Caco-2 (cell line): ENCODE measurements around the gene DRG1. TPM values are rescaled to one million over a fixed set of nuclear protein-coding genes. Genes with fewer than 3 reads are reported as not detected.

Experiments
- BruUV-seq: library from RNA; stranded (reverse); fragments of 400-500 nt; replicated peaks from 2 replicates; lab custom pipeline; 2021; lab: Mats Ljungman, UMichigan
- CTCF ChIA-PET: fragments of 300-600 bp; sonication (Branson Sonifier 250); formaldehyde crosslinking; loops from one replicate; lab custom pipeline; 2022; ENCODE audit warnings: antibody characterized with exemption; lab: Charles Lee
- POLR2A ChIA-PET: fragments of 300-600 bp; sonication (Branson Sonifier 250); formaldehyde crosslinking; loops from one replicate; lab custom pipeline; 2022; ENCODE audit warnings: antibody characterized with exemption; lab: Charles Lee
- DNase-seq, 2 experiments: peaks; one replicate each; pipeline versions ENCODE4 v3.0.0 to v3.0.0-alpha.2; 2020 to 2022
- H3K27me3 ChIP-seq: replicated peaks from 2 replicates; pipeline ENCODE4 v1.6.0; 2011; ENCODE audit warnings: low read length; ENCODE audit not compliant: control insufficient read depth, insufficient read depth
- H3K36me3 ChIP-seq: 2 replicates; pipeline ENCODE4 v1.5.1; 2011; ENCODE audit warnings: low read length; ENCODE audit not compliant: control insufficient read depth, insufficient read depth
- H3K4me1 ChIP-seq: fragments of 250-450 bp; sonication (Bioruptor Pico); 2 replicates; pipeline ENCODE4 v1.5.1; 2020; ENCODE audit warnings: mild to moderate bottlenecking
- H3K4me3 ChIP-seq: 2 replicates; pipeline ENCODE4 v1.5.1; 2011; ENCODE audit warnings: low read depth, mild to moderate bottlenecking, control low read depth, low read length
- H3K9me3 ChIP-seq: fragments of 250-450 bp; sonication (Bioruptor Pico); 2 replicates; pipeline ENCODE4 v1.5.1; 2020; ENCODE audit warnings: mild to moderate bottlenecking, moderate library complexity
- H3K27ac Mint-ChIP-seq: one replicate; pipeline ENCODE4 v1.8.0; 2022; ENCODE audit warnings: mixed read lengths; ENCODE audit not compliant: unreplicated experiment
- H3K27me3 Mint-ChIP-seq: one replicate; pipeline ENCODE4 v1.8.0; 2022; ENCODE audit warnings: mixed read lengths; ENCODE audit not compliant: insufficient read depth, unreplicated experiment
- H3K36me3 Mint-ChIP-seq: one replicate; pipeline ENCODE4 v1.8.0; 2022; ENCODE audit warnings: mild to moderate bottlenecking, mixed read lengths; ENCODE audit not compliant: insufficient read depth, unreplicated experiment
- H3K4me1 Mint-ChIP-seq: one replicate; pipeline ENCODE4 v1.8.0; 2022; ENCODE audit warnings: low read depth, mixed read lengths; ENCODE audit not compliant: unreplicated experiment
- H3K4me3 Mint-ChIP-seq: one replicate; pipeline ENCODE4 v1.8.0; 2022; ENCODE audit warnings: mild to moderate bottlenecking, moderate library complexity, mixed read lengths; ENCODE audit not compliant: unreplicated experiment
- H3K9me3 Mint-ChIP-seq: one replicate; pipeline ENCODE4 v1.8.0; 2022; ENCODE audit warnings: mixed read lengths; ENCODE audit not compliant: unreplicated experiment
- intact Hi-C: fragments of 100-400 bp; cut with micrococcal nuclease; formaldehyde crosslinking; loops from one replicate; pipeline ENCODE4 v1.10.0; 2022; ENCODE audit not compliant: unreplicated experiment
- total RNA-seq: library from RNA; stranded (reverse); gene quantifications from 2 replicates; pipeline ENCODE4 v1.2.3, GENCODE V29; 2022
- TF ChIP-seq, protein P1 (sequence below), 2 experiments: fragments of 200-600 bp in 1 of 2; IDR thresholded peaks; 1 replicate in 1 of 2; 2 replicates in 1 of 2; pipeline versions ENCODE4 v1.5.1 to v1.8.0; 2011 to 2022; ENCODE audit warnings: antibody characterized with exemption in 1 of 2, control low read depth in 1 of 2, inconsistent platforms in 1 of 2, low read depth in 1 of 2, low read length in 1 of 2, mild to moderate bottlenecking in 1 of 2, moderate library complexity in 1 of 2; ENCODE audit not compliant: insufficient read depth in 1 of 2, severe bottlenecking in 1 of 2, unreplicated experiment in 1 of 2

Gene DRG1
- total RNA-seq, 1 experiment from 2014 or later, result 78.3 TPM

GRCh38 chr22:31446208-31446607, 46.8 kb downstream of the DRG1 start:
- intact Hi-C loops, result no loop called here
- POLR2A ChIA-PET, result no interaction called here
- no peak overlapping the region for H3K4me3 ChIP-seq
- H3K4me3 Mint-ChIP-seq, result no peak overlapping the region
- no TSS peak for BruUV-seq
- TF ChIP-seq, protein P1, sequence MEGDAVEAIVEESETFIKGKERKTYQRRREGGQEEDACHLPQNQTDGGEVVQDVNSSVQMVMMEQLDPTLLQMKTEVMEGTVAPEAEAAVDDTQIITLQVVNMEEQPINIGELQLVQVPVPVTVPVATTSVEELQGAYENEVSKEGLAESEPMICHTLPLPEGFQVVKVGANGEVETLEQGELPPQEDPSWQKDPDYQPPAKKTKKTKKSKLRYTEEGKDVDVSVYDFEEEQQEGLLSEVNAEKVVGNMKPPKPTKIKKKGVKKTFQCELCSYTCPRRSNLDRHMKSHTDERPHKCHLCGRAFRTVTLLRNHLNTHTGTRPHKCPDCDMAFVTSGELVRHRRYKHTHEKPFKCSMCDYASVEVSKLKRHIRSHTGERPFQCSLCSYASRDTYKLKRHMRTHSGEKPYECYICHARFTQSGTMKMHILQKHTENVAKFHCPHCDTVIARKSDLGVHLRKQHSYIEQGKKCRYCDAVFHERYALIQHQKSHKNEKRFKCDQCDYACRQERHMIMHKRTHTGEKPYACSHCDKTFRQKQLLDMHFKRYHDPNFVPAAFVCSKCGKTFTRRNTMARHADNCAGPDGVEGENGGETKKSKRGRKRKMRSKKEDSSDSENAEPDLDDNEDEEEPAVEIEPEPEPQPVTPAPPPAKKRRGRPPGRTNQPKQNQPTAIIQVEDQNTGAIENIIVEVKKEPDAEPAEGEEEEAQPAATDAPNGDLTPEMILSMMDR (IDR thresholded peaks at IDR 0.05; ENCODE audit: insufficient read depth in 1 of 2, low read depth in 1 of 2, low read length in 1 of 2, severe bottlenecking in 1 of 2, unreplicated experiment in 1 of 2), result no peak
- no peak overlapping the region for H3K27ac Mint-ChIP-seq
- CTCF ChIA-PET, result no interaction called here
- no peaks in the 10 kb centered on the region for H3K4me1 Mint-ChIP-seq
- H3K36me3 Mint-ChIP-seq, result peaks cover 51% of the 10 kb centered on the region
- no peaks in the 10 kb centered on the region for H3K4me1 ChIP-seq
- no peaks in the 10 kb centered on the region for H3K9me3 Mint-ChIP-seq
- H3K27me3 Mint-ChIP-seq, result no peaks in the 10 kb centered on the region
- H3K36me3 ChIP-seq, result peaks cover 1% of the 10 kb centered on the region
- no peaks in the 10 kb centered on the region for H3K27me3 ChIP-seq
- no peaks in the 10 kb centered on the region for H3K9me3 ChIP-seq
- no peak for DNase-seq

DNA sequence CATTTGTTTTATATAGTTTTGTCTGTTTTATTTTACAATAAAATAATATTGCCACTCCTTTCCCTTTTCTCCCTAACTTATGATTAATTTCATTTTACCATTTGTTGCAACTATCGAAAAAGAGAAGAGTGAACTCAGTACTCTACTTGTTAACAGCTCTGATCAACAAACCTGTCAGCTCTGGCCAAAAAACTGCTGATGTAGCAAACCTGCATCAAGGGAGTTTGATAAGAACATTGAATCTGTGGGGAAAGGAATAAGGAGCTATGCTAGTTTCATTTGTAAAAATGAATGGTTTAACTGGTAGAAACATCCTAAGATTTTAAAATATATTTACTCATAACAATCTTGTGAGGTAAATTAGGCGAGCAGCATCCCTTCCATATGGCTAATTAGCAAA, 47.4 kb downstream of the DRG1 start:
- no peak overlapping the region for H3K4me3 Mint-ChIP-seq
- intact Hi-C loops, result no loop called here
- Histone ChIP-seq H3K36me3 (peaks cover 1% of the 10 kb centered on the region), H3K27me3 (no peaks in the 10 kb centered on the region), H3K9me3 (no peaks in the 10 kb centered on the region), H3K4me3 (no peak overlapping the region), H3K4me1 (no peaks in the 10 kb centered on the region)
- no peak for DNase-seq
- H3K9me3 Mint-ChIP-seq, result no peaks in the 10 kb centered on the region
- no TSS peak for BruUV-seq
- CTCF ChIA-PET, result no interaction called here
- peaks cover 50% of the 10 kb centered on the region for H3K36me3 Mint-ChIP-seq
- no peaks in the 10 kb centered on the region for H3K4me1 Mint-ChIP-seq
- no peaks in the 10 kb centered on the region for H3K27me3 Mint-ChIP-seq
- no peak overlapping the region for H3K27ac Mint-ChIP-seq
- TF ChIP-seq, protein P1 (IDR thresholded peaks at IDR 0.05; ENCODE audit: insufficient read depth in 1 of 2, low read depth in 1 of 2, low read length in 1 of 2, severe bottlenecking in 1 of 2, unreplicated experiment in 1 of 2), result no peak
- POLR2A ChIA-PET, result no interaction called here

GRCh38 chr22:31447337-31447736, 47.9 kb downstream of the DRG1 start:
- Histone ChIP-seq H3K27me3 (no peaks in the 10 kb centered on the region), H3K4me1 (no peaks in the 10 kb centered on the region), H3K9me3 (no peaks in the 10 kb centered on the region), H3K4me3 (no peak overlapping the region), H3K36me3 (peaks cover 1% of the 10 kb centered on the region; the same call in 1 of the 2 replicates)
- TF ChIP-seq, protein P1 (IDR thresholded peaks at IDR 0.05; ENCODE audit: insufficient read depth in 1 of 2, low read depth in 1 of 2, low read length in 1 of 2, severe bottlenecking in 1 of 2, unreplicated experiment in 1 of 2), result no peak
- Mint-ChIP-seq H3K9me3 (no peaks in the 10 kb centered on the region), H3K4me3 (no peak overlapping the region), H3K27ac (no peak overlapping the region), H3K27me3 (no peaks in the 10 kb centered on the region), H3K4me1 (no peaks in the 10 kb centered on the region), H3K36me3 (peaks cover 47% of the 10 kb centered on the region)
- no peak for DNase-seq
- CTCF ChIA-PET, result no interaction called here
- intact Hi-C loops, result no loop called here
- POLR2A ChIA-PET, result no interaction called here
- no TSS peak for BruUV-seq
